Sigmoid colon (tissue), 7 donors: ENCODE measurements around the gene PSPN. TPM values are rescaled to one million over a fixed set of nuclear protein-coding genes. Genes with fewer than 3 reads are reported as not detected.
"Not testable (repeated sequence)": the region's sequence is repeated elsewhere in the genome, so short reads cannot be mapped to it uniquely, and the experiment has no call there.

ENCODE experiments used
- DNase-seq: peaks from one replicate; pipeline ENCODE4 v3.0.0-alpha.2; 2019
- H3K27ac ChIP-seq, 4 donors: fragments of 200-600 bp; sonication (generic); one replicate each; pipeline ENCODE4 v1.5.1; 2016 to 2019; ENCODE audit warnings: mild to moderate bottlenecking in 1 of 4
- H3K27me3 ChIP-seq, 3 donors: fragments of 200-600 bp; sonication (generic); one replicate each; pipeline ENCODE4 v1.5.1; 2019; ENCODE audit warnings: mild to moderate bottlenecking in 1 of 3
- H3K36me3 ChIP-seq, 4 donors: fragments of 200-600 bp; sonication (generic); one replicate each; pipeline ENCODE4 v1.5.1; 2016 to 2019
- H3K4me1 ChIP-seq, 4 donors: fragments of 200-600 bp; sonication (generic); one replicate each; pipeline ENCODE4 v1.5.1; 2017 to 2019
- H3K4me3 ChIP-seq, 4 donors: fragments of 200-600 bp; sonication (generic); one replicate each; pipeline ENCODE4 v1.5.1; 2017 to 2019; ENCODE audit warnings: mild to moderate bottlenecking in 2 of 4, moderate library complexity in 1 of 4
- H3K9me3 ChIP-seq, 4 donors: fragments of 200-600 bp in 3 of 4; sonication (generic) in 3 of 4; one replicate each; pipeline versions ENCODE4 v1.5.1 to v1.6.1; 2013 to 2019
- EP300 ChIP-seq, 4 donors: sonication (generic); formaldehyde crosslinking; IDR thresholded peaks; one replicate each; pipeline ENCODE4 v1.6.1; 2017; ENCODE audit warnings: antibody characterized with exemption in 4 of 4
- POLR2A ChIP-seq, 2 donors: fragments of 450-650 bp; IDR thresholded peaks; one replicate each; pipeline ENCODE4 v1.6.1; 2016; ENCODE audit warnings: antibody characterized with exemption in 2 of 2, mild to moderate bottlenecking in 2 of 2, moderate library complexity in 2 of 2
- POLR2AphosphoS5 ChIP-seq, 4 donors: sonication (generic); formaldehyde crosslinking; IDR thresholded peaks; one replicate each; pipeline ENCODE4 v1.6.1; 2017; ENCODE audit warnings: antibody characterized with exemption in 4 of 4
- WGBS, 2 donors: extraction: QIAGEN DNeasy Blood & Tissue Kit; methylation state at CpG; one replicate each; pipeline ENCODE4 v1.1.7; 2013; 5-methylcytosine and 5-hydroxymethylcytosine counted together
- intact Hi-C: fragments of 100-400 bp; cut with DNase I; formaldehyde crosslinking; loops from one replicate; pipeline ENCODE4 v1.15.1; 2023
- polyA plus RNA-seq, 3 donors: library from polyadenylated mRNA; stranded (reverse); fragments of 200-250 nt; gene quantifications; one replicate each; pipeline ENCODE4 v1.2.3, GENCODE V29; 2013
- total RNA-seq, 4 donors: library from RNA; depleted of rRNA; stranded (reverse); fragments of >200 nt; gene quantifications; one replicate each; pipeline ENCODE4 v1.1.0, GENCODE V29; 2016
- TF ChIP-seq, protein P1 (sequence below), 4 experiments: fragments of 450-650 bp in 3 of 4; fragments of 200-600 bp in 1 of 4; IDR thresholded peaks; one replicate each; pipeline ENCODE4 v1.5.1; 2016 to 2019; ENCODE audit warnings: antibody characterized with exemption in 4 of 4, mild to moderate bottlenecking in 3 of 4, moderate library complexity in 2 of 4
- donor health status: healthy with polysubstance abuse.
- donor health status: Bipolar disorder and iron deficiency.
- donor health status: healthy.

Gene PSPN
- total and polyA plus RNA-seq, 7 donors, result 0.41 to 5.8 (median 0.71) TPM

DNA sequence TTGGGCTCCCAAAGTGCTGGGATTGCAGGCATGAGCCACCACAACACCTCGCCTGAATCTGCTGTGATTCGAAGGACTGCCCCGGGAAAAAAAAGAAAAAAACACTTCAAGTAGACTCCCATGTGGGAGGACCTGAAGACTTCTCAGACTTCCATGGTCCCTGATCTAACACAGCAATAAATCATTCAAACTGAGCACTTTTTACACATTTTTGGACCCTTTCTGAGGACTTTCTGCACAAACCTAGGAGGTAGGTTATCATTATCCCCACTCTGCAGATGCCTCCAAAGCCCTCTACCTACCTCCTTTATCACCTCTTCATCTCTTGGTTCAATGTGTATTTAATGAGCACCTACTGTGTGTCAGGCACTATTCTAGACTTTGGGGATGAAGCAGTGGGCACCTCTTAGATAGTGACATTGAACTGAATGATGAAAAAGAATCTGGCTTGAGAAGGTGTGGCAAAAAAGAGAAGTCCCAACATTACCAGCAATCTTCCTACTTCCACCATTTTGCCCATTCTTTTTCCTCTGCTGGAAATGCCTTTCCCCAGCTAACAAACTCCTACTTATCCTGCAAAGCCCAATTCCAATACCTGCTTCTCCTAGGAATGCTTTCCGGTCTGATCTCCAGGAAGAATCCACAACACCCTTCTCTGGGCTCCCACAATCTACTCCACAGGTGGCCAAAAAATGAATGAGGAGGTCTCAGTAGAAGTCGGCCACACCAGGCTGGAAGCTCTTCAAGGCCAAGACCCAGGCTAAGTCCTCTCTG lies 16.0 kb downstream of the PSPN start:
- H3K27ac ChIP-seq, result no peak overlapping the region
- no peaks in the 10 kb centered on the region for H3K9me3 ChIP-seq
- WGBS, 2 donors, result 90 to 91% methylated on average over 5 of the region's 5 CpGs
- H3K4me3 ChIP-seq, result no peak overlapping the region
- TF ChIP-seq EP300 (IDR thresholded peaks at IDR 0.05), result no peak
- TF ChIP-seq POLR2AphosphoS5 (IDR thresholded peaks at IDR 0.05), result no peak
- TF ChIP-seq, protein P1, sequence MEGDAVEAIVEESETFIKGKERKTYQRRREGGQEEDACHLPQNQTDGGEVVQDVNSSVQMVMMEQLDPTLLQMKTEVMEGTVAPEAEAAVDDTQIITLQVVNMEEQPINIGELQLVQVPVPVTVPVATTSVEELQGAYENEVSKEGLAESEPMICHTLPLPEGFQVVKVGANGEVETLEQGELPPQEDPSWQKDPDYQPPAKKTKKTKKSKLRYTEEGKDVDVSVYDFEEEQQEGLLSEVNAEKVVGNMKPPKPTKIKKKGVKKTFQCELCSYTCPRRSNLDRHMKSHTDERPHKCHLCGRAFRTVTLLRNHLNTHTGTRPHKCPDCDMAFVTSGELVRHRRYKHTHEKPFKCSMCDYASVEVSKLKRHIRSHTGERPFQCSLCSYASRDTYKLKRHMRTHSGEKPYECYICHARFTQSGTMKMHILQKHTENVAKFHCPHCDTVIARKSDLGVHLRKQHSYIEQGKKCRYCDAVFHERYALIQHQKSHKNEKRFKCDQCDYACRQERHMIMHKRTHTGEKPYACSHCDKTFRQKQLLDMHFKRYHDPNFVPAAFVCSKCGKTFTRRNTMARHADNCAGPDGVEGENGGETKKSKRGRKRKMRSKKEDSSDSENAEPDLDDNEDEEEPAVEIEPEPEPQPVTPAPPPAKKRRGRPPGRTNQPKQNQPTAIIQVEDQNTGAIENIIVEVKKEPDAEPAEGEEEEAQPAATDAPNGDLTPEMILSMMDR (IDR thresholded peaks at IDR 0.05), result no peak
- TF ChIP-seq POLR2A (IDR thresholded peaks at IDR 0.05), result no peak
- H3K4me1 ChIP-seq, result peaks cover 0 to 15% (median 13%) of the 10 kb centered on the region in 4 donors
- H3K27me3 ChIP-seq, result no peaks in the 10 kb centered on the region
- H3K36me3 ChIP-seq, result peaks cover 0 to 16% (median 6%) of the 10 kb centered on the region in 4 donors
- DNase-seq, result no peak
- intact Hi-C loops, result no loop called here

DNA sequence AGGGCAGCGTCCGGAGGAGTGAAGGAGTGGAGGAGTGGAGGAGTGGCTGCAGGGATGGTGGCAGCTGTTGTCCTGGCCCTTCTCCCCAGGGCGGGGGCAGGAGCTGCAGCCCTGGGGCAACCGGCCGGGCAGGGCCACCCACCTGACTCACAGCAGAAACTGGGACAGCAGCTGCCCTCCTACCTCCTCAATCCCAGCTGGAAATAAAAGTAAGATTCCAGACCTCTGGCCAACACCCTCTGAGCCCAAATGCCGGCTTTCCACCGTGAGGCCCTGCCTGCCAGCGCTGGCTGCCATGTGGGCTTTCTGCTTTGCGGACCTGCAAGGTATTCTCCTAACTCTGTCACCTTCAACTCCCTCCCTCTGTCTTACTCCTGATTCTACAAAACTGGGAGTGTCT lies 17.7 kb downstream of the PSPN start:
- H3K27ac ChIP-seq, result no peak overlapping the region
- intact Hi-C loops, result no loop called here
- H3K4me1 ChIP-seq, result peaks cover 0 to 10% (median 10%) of the 10 kb centered on the region in 4 donors
- TF ChIP-seq POLR2A (IDR thresholded peaks at IDR 0.05) (no peak), EP300 (IDR thresholded peaks at IDR 0.05) (no peak), POLR2AphosphoS5 (IDR thresholded peaks at IDR 0.05) (no peak)
- TF ChIP-seq, protein P1 (IDR thresholded peaks at IDR 0.05), result no peak
- H3K36me3 ChIP-seq, result no peaks in the 10 kb centered on the region
- 28 to 65% methylated on average over 9 of the region's 9 CpGs for WGBS, 2 donors
- H3K27me3 ChIP-seq, result no peaks in the 10 kb centered on the region
- no peak overlapping the region for H3K4me3 ChIP-seq
- H3K9me3 ChIP-seq, result no peaks in the 10 kb centered on the region
- no peak for DNase-seq

DNA sequence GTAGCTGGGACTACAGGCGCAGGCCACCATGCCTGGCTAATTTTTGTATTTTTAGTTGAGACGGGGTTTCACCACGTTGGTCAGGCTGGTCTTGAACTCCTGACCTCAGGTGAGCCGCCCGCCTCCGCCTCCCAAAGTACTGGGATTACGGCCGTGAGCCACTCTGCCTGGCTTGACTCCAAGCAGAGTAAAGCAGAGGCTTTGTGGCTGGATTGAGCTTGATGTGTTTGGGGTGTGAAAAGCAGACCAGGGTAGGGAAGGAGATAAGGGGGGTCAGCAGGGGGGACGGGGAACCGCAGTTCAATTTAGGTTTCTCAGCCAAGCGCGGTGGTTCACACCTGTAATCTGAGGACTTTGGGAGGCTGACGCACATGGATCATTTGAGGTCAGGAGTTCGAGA lies 18.6 kb downstream of the PSPN start:
- Histone ChIP-seq H3K9me3 (no peaks in the 10 kb centered on the region), H3K27me3 (no peaks in the 10 kb centered on the region), H3K4me1 (peaks cover 0 to 3% (median 1%) of the 10 kb centered on the region in 4 donors), H3K27ac (no peak overlapping the region), H3K36me3 (no peaks in the 10 kb centered on the region), H3K4me3 (no peak overlapping the region)
- TF ChIP-seq POLR2AphosphoS5 (IDR thresholded peaks at IDR 0.05) (no peak), POLR2A (IDR thresholded peaks at IDR 0.05) (no peak), EP300 (IDR thresholded peaks at IDR 0.05) (no peak)
- TF ChIP-seq, protein P1 (IDR thresholded peaks at IDR 0.05), result no peak
- intact Hi-C loops, result no loop called here
- 75 to 88% methylated on average over 14 of the region's 14 CpGs for WGBS, 2 donors
- DNase-seq, result no peak

DNA sequence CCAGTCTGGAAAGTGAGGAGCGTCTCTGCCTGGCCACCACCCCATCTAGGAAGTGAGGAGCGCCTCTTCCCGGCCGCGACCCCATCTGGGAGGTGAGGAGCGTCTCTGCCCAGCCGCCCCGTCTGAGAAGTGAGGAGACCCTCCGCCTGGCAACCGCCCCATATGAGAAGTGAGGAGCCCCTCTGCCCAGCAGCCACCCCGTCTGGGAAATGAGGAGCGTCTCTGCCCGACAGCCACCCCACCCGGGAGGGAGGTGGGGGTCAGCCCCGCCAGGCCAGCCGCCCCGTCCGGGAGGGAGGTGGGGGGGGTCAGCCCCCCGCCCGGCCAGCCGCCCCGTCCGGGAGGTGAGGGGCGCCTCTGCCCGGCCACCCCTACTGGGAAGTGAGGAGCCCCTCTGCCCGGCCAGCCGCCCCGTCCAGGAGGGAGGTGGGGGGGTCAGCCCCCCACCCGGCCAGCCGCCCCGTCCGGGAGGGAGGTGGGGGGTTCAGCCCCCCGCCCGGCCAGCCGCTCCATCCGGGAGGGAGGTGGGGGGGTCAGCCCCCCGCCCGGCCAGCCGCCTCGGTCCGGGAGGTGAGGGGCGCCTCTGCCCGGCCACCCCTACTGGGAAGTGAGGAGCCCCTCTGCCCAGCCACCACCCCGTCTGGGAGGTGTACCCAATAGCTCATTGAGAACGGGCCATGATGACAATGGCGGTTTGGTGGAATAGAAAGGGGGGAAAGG lies 20.3 kb downstream of the PSPN start:
- H3K9me3 ChIP-seq, intact Hi-C loops, DNase-seq, H3K27me3 ChIP-seq, H3K4me3 ChIP-seq, H3K4me1 ChIP-seq, H3K27ac ChIP-seq, H3K36me3 ChIP-seq: not testable (repeated sequence)
- 94 to 95% methylated on average over 41 to 45 of the region's 46 CpGs for WGBS, 2 donors

DNA sequence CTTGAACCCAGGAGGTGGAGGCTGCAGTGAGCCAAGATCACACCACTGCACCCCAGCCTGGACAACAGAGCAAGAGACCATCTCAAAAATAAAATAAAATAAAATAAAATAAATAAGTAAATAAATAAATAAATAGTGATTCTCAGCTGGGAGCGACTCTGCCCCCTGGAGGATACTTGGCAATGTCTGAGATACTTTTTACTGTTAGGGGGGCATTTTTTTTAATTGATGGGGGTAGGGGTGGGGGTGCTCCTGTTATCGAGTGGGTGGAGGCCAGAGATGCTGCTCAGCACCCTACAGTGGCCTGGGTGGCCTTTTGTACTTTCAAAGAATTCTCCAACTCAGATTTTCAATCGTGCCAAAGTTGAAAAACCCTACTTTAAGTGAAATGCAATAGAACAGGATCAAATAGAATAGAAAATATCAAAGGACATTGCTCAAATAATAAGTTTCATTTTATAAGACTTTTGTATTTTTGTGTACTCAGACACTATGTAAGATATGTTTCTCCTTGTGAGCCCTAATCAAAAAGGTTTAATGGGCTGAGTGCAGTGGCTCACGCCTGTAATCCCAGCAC lies 21.5 kb downstream of the PSPN start:
- intact Hi-C loops, result no loop called here
- no peak overlapping the region for H3K4me3 ChIP-seq
- WGBS, 2 donors, result 65 to 69% methylated on average over 4 of the region's 4 CpGs
- H3K4me1 ChIP-seq, result no peaks in the 10 kb centered on the region
- H3K9me3 ChIP-seq, result no peaks in the 10 kb centered on the region
- TF ChIP-seq POLR2A (IDR thresholded peaks at IDR 0.05) (no peak), EP300 (IDR thresholded peaks at IDR 0.05) (no peak), POLR2AphosphoS5 (IDR thresholded peaks at IDR 0.05) (no peak)
- TF ChIP-seq, protein P1 (IDR thresholded peaks at IDR 0.05), result no peak
- H3K27ac ChIP-seq, result no peak overlapping the region
- no peaks in the 10 kb centered on the region for H3K27me3 ChIP-seq
- H3K36me3 ChIP-seq, result no peaks in the 10 kb centered on the region
- DNase-seq, result no peak
